ENCODE data around the gene FRMD4A. TPM values are rescaled to one million over a fixed set of nuclear protein-coding genes. Genes with fewer than 3 reads are reported as not detected.

The FRMD4A gene
- total and polyA plus RNA-seq, 12 donors: 17.4 to 43.4 (median 30.3) TPM

- TF ChIP-seq CTCF (IDR thresholded peaks at IDR 0.05): no peak
- 84 to 85% methylated on average over 5 of the region's 5 CpGs for WGBS, 2 donors
- DNase-seq: no peak
- no peak overlapping the region for H3K27ac ChIP-seq
- H3K27me3 ChIP-seq: no peaks in the 10 kb centered on the region
- intact Hi-C loops (cut with DNase I): no loop called here
- H3K4me3 ChIP-seq: no peak overlapping the region
- no peak for ATAC-seq
- peaks cover 0 to 20% (median 0%) of the 10 kb centered on the region in 9 donors for H3K36me3 ChIP-seq
- peaks cover 0 to 25% (median 16%) of the 10 kb centered on the region in 9 donors for H3K4me1 ChIP-seq
- H3K9me3 ChIP-seq: no peaks in the 10 kb centered on the region
These were observed 572.0 kb downstream of the FRMD4A start for GRCh38 chr10:13758756-13759155.

- Histone ChIP-seq H3K4me3 (no peak overlapping the region), H3K9me3 (no peaks in the 10 kb centered on the region), H3K4me1 (peaks cover 0 to 25% (median 16%) of the 10 kb centered on the region in 9 donors), H3K27me3 (no peaks in the 10 kb centered on the region), H3K27ac (peak overlapping the region in 3 of 10 donors; percentile 5 to 56 (median 55)), H3K36me3 (peaks cover 0 to 20% (median 0%) of the 10 kb centered on the region in 9 donors)
- no peak for TF ChIP-seq CTCF (IDR thresholded peaks at IDR 0.05)
- ATAC-seq (no peak), DNase-seq (no peak)
- 77 to 88% methylated on average over 3 of the region's 3 CpGs for WGBS, 2 donors
- intact Hi-C loops (cut with DNase I): no loop called here
These were observed 572.4 kb downstream of the FRMD4A start for GRCh38 chr10:13758312-13758711.

- TF ChIP-seq CTCF (IDR thresholded peaks at IDR 0.05): no peak
- H3K36me3 ChIP-seq: peaks cover 0 to 10% (median 0%) of the 10 kb centered on the region in 9 donors
- ATAC-seq: no peak
- H3K4me3 ChIP-seq: no peak overlapping the region
- peaks cover 0 to 23% (median 16%) of the 10 kb centered on the region in 9 donors for H3K4me1 ChIP-seq
- WGBS, 2 donors: 81 to 83% methylated on average over 2 of the region's 2 CpGs
- DNase-seq: no peak
- no peaks in the 10 kb centered on the region for H3K27me3 ChIP-seq
- intact Hi-C loops (cut with DNase I): no loop called here
- no peak overlapping the region for H3K27ac ChIP-seq
- H3K9me3 ChIP-seq: no peaks in the 10 kb centered on the region
These were observed 576.4 kb downstream of the FRMD4A start for GRCh38 chr10:13754277-13754676.

- H3K36me3 ChIP-seq: peaks cover 0 to 24% (median 0%) of the 10 kb centered on the region in 9 donors
- TF ChIP-seq CTCF (IDR thresholded peaks at IDR 0.05): no peak
- intact Hi-C loops (cut with DNase I): no loop called here
- no peak overlapping the region for H3K27ac ChIP-seq
- H3K27me3 ChIP-seq: no peaks in the 10 kb centered on the region
- H3K4me3 ChIP-seq: no peak overlapping the region
- no peaks in the 10 kb centered on the region for H3K4me1 ChIP-seq
- 94% methylated on average over 4 of the region's 4 CpGs for WGBS, 2 donors
- no peaks in the 10 kb centered on the region for H3K9me3 ChIP-seq
- ATAC-seq (no peak), DNase-seq (no peak)
These were observed 579.4 kb downstream of the FRMD4A start for GRCh38 chr10:13751191-13751764.

All from heart right ventricle (tissue), 16 donors.